Measurements from ENCODE around the gene MZF1.
"Not testable (repeated sequence)": the region's sequence is repeated elsewhere in the genome, so short reads cannot be mapped to it uniquely, and the experiment has no call there.

DNA sequence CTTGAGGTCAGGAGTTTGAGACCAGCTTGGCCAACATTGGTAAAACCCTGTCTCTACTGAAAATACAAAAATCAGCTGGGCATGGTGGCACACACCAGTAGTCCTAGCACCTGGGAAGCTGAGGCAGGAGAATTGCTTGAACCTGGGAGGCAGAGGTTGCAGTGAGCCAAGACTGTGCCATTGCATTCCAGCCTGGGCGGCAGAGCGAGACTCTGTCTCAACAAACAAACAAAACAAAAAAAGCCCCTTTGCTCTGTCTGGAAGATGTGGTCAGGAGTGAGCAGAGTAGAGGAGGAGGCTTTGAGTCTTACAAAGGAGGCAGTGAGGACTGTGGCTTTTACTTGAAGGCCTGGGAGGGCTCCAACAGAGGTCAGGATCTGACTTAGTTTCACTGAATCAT is 4.4 kb upstream of the MZF1 start:
- not testable (repeated sequence) for TF ChIP-seq EZH2 (IDR thresholded peaks at IDR 0.05; ENCODE audit: low read length, unreplicated experiment); EZH2phosphoT487 (IDR thresholded peaks at IDR 0.05; ENCODE audit: borderline replicate concordance, low read length)
- TF ChIP-seq, protein P1, sequence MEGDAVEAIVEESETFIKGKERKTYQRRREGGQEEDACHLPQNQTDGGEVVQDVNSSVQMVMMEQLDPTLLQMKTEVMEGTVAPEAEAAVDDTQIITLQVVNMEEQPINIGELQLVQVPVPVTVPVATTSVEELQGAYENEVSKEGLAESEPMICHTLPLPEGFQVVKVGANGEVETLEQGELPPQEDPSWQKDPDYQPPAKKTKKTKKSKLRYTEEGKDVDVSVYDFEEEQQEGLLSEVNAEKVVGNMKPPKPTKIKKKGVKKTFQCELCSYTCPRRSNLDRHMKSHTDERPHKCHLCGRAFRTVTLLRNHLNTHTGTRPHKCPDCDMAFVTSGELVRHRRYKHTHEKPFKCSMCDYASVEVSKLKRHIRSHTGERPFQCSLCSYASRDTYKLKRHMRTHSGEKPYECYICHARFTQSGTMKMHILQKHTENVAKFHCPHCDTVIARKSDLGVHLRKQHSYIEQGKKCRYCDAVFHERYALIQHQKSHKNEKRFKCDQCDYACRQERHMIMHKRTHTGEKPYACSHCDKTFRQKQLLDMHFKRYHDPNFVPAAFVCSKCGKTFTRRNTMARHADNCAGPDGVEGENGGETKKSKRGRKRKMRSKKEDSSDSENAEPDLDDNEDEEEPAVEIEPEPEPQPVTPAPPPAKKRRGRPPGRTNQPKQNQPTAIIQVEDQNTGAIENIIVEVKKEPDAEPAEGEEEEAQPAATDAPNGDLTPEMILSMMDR (conservative IDR thresholded peaks at IDR 0.05; ENCODE audit: low read depth, low read length): not testable (repeated sequence)
